HepG2 (cell line): Measurements from ENCODE around the gene RPL3. TPM values are rescaled to one million over a fixed set of nuclear protein-coding genes. Genes with fewer than 3 reads are reported as not detected.

Experiments used
- ATAC-seq: fragments of 200-7000 bp; cut with Tn5 transposase; 3 replicates; pipeline ENCODE4 v1.9.1; 2020; ENCODE audit warnings: mild to moderate bottlenecking, moderate library complexity
- BruUV-seq: library from RNA; stranded (reverse); fragments of 400-500 nt; replicated peaks from 2 replicates; lab custom pipeline; 2021; lab: Mats Ljungman, UMichigan
- CTCF ChIA-PET: fragments of 300-600 bp; formaldehyde crosslinking; extraction: SDS; loops from one replicate; lab custom pipeline; 2021; ENCODE audit warnings: low total read pairs, inconsistent platforms, low intra/inter-chr PET ratio; lab: Yijun Ruan, JAX
- POLR2A ChIA-PET: fragments of 350-600 bp; sonication (Branson Sonifier 250); formaldehyde crosslinking; loops from one replicate; lab custom pipeline; 2020; ENCODE audit warnings: antibody characterized with exemption, inconsistent platforms; lab: Yijun Ruan, JAX
- DNase-seq: peaks from one replicate; pipeline ENCODE4 v3.0.0-alpha.2; 2015; ENCODE audit warnings: low spot score
- FAIRE-seq: peaks from 3 replicates; lab custom pipeline; 2011; peaks lifted over from hg19 to GRCh38; lab: Jason Lieb, UNC
- H2AFZ ChIP-seq: one replicate; pipeline ENCODE4 v1.6.1; 2011; ENCODE audit warnings: low read length, inconsistent platforms
- H3K27ac ChIP-seq: fragments of 300-600 bp; 3 replicates; pipeline ENCODE4 v1.8.0; 2011; ENCODE audit warnings: mixed run types, mild to moderate bottlenecking, mixed read lengths, low read length, inconsistent platforms; ENCODE audit not compliant: insufficient read depth; ENCODE audit errors: extremely low read length
- H3K27me3 ChIP-seq, 2 experiments: fragments of 200-600 bp in 1 of 2; 2 replicates in 1 of 2; 3 replicates in 1 of 2; pipeline versions ENCODE4 v1.6.0 to v1.8.0; 2011; ENCODE audit warnings: low read length in 2 of 2, mild to moderate bottlenecking in 2 of 2, moderate library complexity in 2 of 2, inconsistent platforms in 1 of 2; ENCODE audit not compliant: insufficient read depth in 2 of 2, control insufficient read depth in 1 of 2
- H3K36me3 ChIP-seq, 2 experiments: fragments of 200-600 bp in 1 of 2; replicated peaks in 1 of 2; 2 replicates in 1 of 2; 3 replicates in 1 of 2; pipeline versions ENCODE4 v1.5.1 to v1.8.0; 2011; ENCODE audit warnings: low read length in 2 of 2, inconsistent platforms in 1 of 2; ENCODE audit not compliant: insufficient read depth in 2 of 2, control insufficient read depth in 1 of 2
- H3K4me1 ChIP-seq: 2 replicates; pipeline ENCODE4 v1.5.1; 2012; ENCODE audit warnings: low read length, inconsistent platforms; ENCODE audit not compliant: insufficient read depth
- H3K4me2 ChIP-seq: 2 replicates; pipeline ENCODE4 v1.6.0; 2011; ENCODE audit warnings: low read depth, low read length, inconsistent platforms
- H3K4me3 ChIP-seq, 3 experiments: fragments of 200-600 bp in 1 of 3; sonication (generic), shearing (Covaris generic) in 1 of 3; replicated peaks in 1 of 3; 2 replicates each; pipeline ENCODE4 v1.5.1; 2011 to 2016; ENCODE audit warnings: low read length in 3 of 3, inconsistent platforms in 2 of 3, low read depth in 2 of 3, mild to moderate bottlenecking in 2 of 3, control low read depth in 1 of 3, mixed read lengths in 1 of 3; ENCODE audit not compliant: insufficient read depth in 1 of 3
- H3K79me2 ChIP-seq: one replicate; pipeline ENCODE4 v1.6.1; 2011; ENCODE audit warnings: low read length, inconsistent platforms; ENCODE audit not compliant: insufficient read depth
- H3K9ac ChIP-seq: 2 replicates; pipeline ENCODE4 v1.6.0; 2011; ENCODE audit warnings: mild to moderate bottlenecking, low read depth, low read length, inconsistent platforms; ENCODE audit not compliant: insufficient read depth
- H3K9me3 ChIP-seq: 2 replicates; pipeline ENCODE4 v1.5.1; 2012; ENCODE audit warnings: mild to moderate bottlenecking, low read length
- H4K20me1 ChIP-seq: 2 replicates; pipeline ENCODE4 v1.6.0; 2011; ENCODE audit warnings: inconsistent platforms, mild to moderate bottlenecking, low read length, moderate library complexity; ENCODE audit not compliant: insufficient read depth
- BORCS8-MEF2B ChIP-seq: sonication (generic); formaldehyde crosslinking; IDR thresholded peaks from 2 replicates; pipeline ENCODE4 v1.8.0; 2022; ENCODE audit warnings: mild to moderate bottlenecking, missing genetic modification reagents
- FOXK2 ChIP-seq: fragments of 450-650 bp; IDR thresholded peaks from 2 replicates; pipeline ENCODE4 v1.6.1; 2016
- MED8 ChIP-seq: sonication (generic); formaldehyde crosslinking; IDR thresholded peaks from 2 replicates; pipeline ENCODE4 v1.8.1; 2023; ENCODE audit warnings: mild to moderate bottlenecking, missing genetic modification reagents; ENCODE audit not compliant: insufficient replicate concordance
- MEF2D ChIP-seq: sonication (generic); formaldehyde crosslinking; IDR thresholded peaks from 2 replicates; pipeline ENCODE4 v1.5.1; 2020; ENCODE audit warnings: mild to moderate bottlenecking, missing genetic modification reagents
- PHF21A ChIP-seq: sonication (generic); formaldehyde crosslinking; IDR thresholded peaks from 2 replicates; pipeline ENCODE4 v1.5.0; 2020; ENCODE audit warnings: mild to moderate bottlenecking, missing genetic modification reagents
- SALL2 ChIP-seq: sonication (generic); formaldehyde crosslinking; IDR thresholded peaks from 2 replicates; pipeline ENCODE4 v1.8.1; 2023; ENCODE audit warnings: mild to moderate bottlenecking, missing genetic modification reagents, inconsistent platforms
- ZBTB38 ChIP-seq: sonication (generic); formaldehyde crosslinking; IDR thresholded peaks from 2 replicates; pipeline ENCODE4 v1.5.1; 2020; ENCODE audit warnings: mild to moderate bottlenecking, missing genetic modification reagents
- ZNF274 ChIP-seq: sonication (generic); formaldehyde crosslinking; IDR thresholded peaks from 2 replicates; pipeline ENCODE4 v1.5.1; 2020; ENCODE audit warnings: mild to moderate bottlenecking, missing genetic modification reagents
- ZNF333 ChIP-seq: sonication (generic); formaldehyde crosslinking; IDR thresholded peaks from 2 replicates; pipeline ENCODE4 v1.4.0; 2020; ENCODE audit warnings: mild to moderate bottlenecking, missing genetic modification reagents, borderline replicate concordance
- ZNF451 ChIP-seq: sonication (generic); formaldehyde crosslinking; IDR thresholded peaks from 2 replicates; pipeline ENCODE4 v1.5.0; 2020; ENCODE audit warnings: mild to moderate bottlenecking, missing genetic modification reagents
- ZNF496 ChIP-seq: sonication (generic); formaldehyde crosslinking; IDR thresholded peaks from 2 replicates; pipeline ENCODE4 v1.8.1; 2023; ENCODE audit warnings: mild to moderate bottlenecking, moderate library complexity, missing genetic modification reagents; ENCODE audit not compliant: insufficient replicate concordance
- WGBS: methylation state at CpG from one replicate; pipeline ENCODE4 v1.1.6; 2017; ENCODE audit warnings: low lambda C conversion rate; 5-methylcytosine and 5-hydroxymethylcytosine counted together
- in situ Hi-C: cut with HindIII; loops from 2 replicates; pipeline ENCODE4 v1.10.0; 2017; ENCODE audit warnings: low pct_unique_long_range_greater_than_20kb; ENCODE audit not compliant: extremely low pct_ligation_motif_present
- intact Hi-C: fragments of 100-400 bp; cut with micrococcal nuclease; formaldehyde crosslinking; loops from one replicate; pipeline ENCODE4 v1.10.0; 2022; ENCODE audit not compliant: unreplicated experiment
- polyA plus RNA-seq, 8 experiments: library from polyadenylated mRNA; depleted of rRNA in 3 of 8; stranded (reverse) in 7 of 8; unstranded in 1 of 8; fragments of >200 nt; fragmentation: Illumina TruSeq in 4 of 8; extraction: Trizol in 4 of 8; gene quantifications; 2 replicates each; pipeline versions ENCODE4 v1.2.1 to v1.2.3, GENCODE V29; 2011 to 2016; ENCODE audit warnings: low read depth in 4 of 8, missing spikeins in 1 of 8, mixed read lengths in 1 of 8; ENCODE audit not compliant: insufficient read depth in 1 of 8
- total RNA-seq, 5 experiments: library from RNA; depleted of rRNA; stranded (reverse); fragments of >200 nt; fragmentation: Illumina TruSeq; extraction: Trizol; gene quantifications; 2 replicates each; pipeline ENCODE4 v1.2.3, GENCODE V29; 2016; ENCODE audit warnings: low read depth in 1 of 5
- TF ChIP-seq, protein P1 (sequence below): sonication (generic); formaldehyde crosslinking; IDR thresholded peaks from 2 replicates; pipeline ENCODE4 v1.4.0; 2020; ENCODE audit warnings: missing genetic modification reagents
- TF ChIP-seq, protein P2 (sequence below): sonication (generic); formaldehyde crosslinking; conservative IDR thresholded peaks from 2 replicates; pipeline ENCODE4 v1.4.0; 2020; ENCODE audit warnings: missing genetic modification reagents

RPL3 gene
- total and polyA plus RNA-seq, 2 of the 13 experiments (the other 11 are each of a cell fraction or from before 2014, with no cell fraction given), result 1,051 to 3,279 TPM

DNA sequence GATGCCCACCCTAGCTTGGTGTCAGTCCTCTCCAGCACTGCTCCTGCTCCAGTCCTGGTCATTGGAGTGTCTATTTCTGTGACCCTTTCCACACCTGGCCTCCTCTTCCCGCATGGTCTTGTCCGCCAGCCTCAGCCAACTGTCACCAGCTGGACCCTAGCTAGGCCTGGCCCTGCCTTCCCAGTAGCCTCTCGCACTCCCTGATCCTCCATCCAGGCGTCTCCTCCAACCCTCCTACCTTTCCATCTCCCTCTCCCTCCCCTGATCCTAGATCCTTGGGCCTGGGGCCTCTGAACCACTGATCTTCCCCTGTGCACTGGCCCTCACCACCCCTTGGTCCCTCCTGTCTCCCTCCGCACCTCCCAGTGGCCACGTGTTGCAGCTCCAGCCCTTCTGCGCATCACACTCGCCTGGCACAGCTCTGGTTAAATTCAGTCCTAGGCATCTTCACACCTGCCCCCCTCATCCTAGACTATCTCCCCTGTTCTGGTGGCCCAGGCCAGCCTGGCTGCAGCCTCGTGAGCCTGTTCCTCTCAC lies 40.3 kb upstream of the RPL3 start:
- H4K20me1 ChIP-seq, result no peaks in the 10 kb centered on the region
- ATAC-seq (no peak), DNase-seq (no peak), FAIRE-seq (no peak)
- BruUV-seq, result no TSS peak
- 61% methylated on average over 9 of the region's 9 CpGs for WGBS
- ChIA-PET POLR2A (no interaction called here), CTCF (no interaction called here)
- H3K27me3 ChIP-seq, result peaks cover 0 to 6% of the 10 kb centered on the region in 2 experiments; a peak in 1 of 5 replicates
- no peak overlapping the region for H3K4me3 ChIP-seq
- intact Hi-C loops, result no loop called here
- H3K4me2 ChIP-seq, result no peak overlapping the region
- H3K9ac ChIP-seq, result no peak overlapping the region
- H3K27ac ChIP-seq, result no peak overlapping the region
- H3K4me1 ChIP-seq, result 0 out of 2 replicates have a peak, but pooled peaks cover 15% of the 10 kb centered on the region
- no peaks in the 10 kb centered on the region for H3K9me3 ChIP-seq
- in situ Hi-C loops, result no loop called here
- H2AFZ ChIP-seq, result no peak overlapping the region
- TF ChIP-seq FOXK2, result no peak
- no peak for TF ChIP-seq MED8
- TF ChIP-seq ZBTB38, result no peak
- no peak for TF ChIP-seq ZNF333 (CRISPR knock-in tag)
- no peak for TF ChIP-seq MEF2D
- TF ChIP-seq PHF21A, result no peak
- TF ChIP-seq ZNF274, result no peak
- no peak for TF ChIP-seq BORCS8-MEF2B
- no peak for TF ChIP-seq ZNF451 (CRISPR knock-in tag)
- TF ChIP-seq ZNF496 (CRISPR knock-in tag), result no peak
- TF ChIP-seq, protein P1, sequence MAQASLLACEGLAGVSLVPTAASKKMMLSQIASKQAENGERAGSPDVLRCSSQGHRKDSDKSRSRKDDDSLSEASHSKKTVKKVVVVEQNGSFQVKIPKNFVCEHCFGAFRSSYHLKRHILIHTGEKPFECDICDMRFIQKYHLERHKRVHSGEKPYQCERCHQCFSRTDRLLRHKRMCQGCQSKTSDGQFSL, result no peak
- no peak for TF ChIP-seq SALL2 (CRISPR knock-in tag)
- TF ChIP-seq, protein P2, sequence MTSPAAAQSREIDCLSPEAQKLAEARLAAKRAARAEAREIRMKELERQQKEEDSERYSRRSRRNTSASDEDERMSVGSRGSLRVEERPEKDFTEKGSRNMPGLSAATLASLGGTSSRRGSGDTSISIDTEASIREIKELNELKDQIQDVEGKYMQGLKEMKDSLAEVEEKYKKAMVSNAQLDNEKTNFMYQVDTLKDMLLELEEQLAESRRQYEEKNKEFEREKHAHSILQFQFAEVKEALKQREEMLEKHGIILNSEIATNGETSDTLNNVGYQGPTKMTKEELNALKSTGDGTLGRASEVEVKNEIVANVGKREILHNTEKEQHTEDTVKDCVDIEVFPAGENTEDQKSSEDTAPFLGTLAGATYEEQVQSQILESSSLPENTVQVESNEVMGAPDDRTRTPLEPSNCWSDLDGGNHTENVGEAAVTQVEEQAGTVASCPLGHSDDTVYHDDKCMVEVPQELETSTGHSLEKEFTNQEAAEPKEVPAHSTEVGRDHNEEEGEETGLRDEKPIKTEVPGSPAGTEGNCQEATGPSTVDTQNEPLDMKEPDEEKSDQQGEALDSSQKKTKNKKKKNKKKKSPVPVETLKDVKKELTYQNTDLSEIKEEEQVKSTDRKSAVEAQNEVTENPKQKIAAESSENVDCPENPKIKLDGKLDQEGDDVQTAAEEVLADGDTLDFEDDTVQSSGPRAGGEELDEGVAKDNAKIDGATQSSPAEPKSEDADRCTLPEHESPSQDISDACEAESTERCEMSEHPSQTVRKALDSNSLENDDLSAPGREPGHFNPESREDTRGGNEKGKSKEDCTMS (CRISPR knock-in tag), result no peak
- no peaks in the 10 kb centered on the region for H3K79me2 ChIP-seq
- no peaks in the 10 kb centered on the region for H3K36me3 ChIP-seq
